GM18868 (cell line): ENCODE results near the gene TECTB.
A peak's percentile ranks its signal among the peaks of the same experiment; 100 is the strongest.

Experiments used
- ATAC-seq: cut with Tn5 transposase; IDR thresholded peaks from one replicate; pipeline ENCODE4 v1.9.1; 2021; ENCODE audit warnings: mild to moderate bottlenecking, moderate library complexity; ENCODE audit not compliant: unreplicated experiment

Gene TECTB

DNA sequence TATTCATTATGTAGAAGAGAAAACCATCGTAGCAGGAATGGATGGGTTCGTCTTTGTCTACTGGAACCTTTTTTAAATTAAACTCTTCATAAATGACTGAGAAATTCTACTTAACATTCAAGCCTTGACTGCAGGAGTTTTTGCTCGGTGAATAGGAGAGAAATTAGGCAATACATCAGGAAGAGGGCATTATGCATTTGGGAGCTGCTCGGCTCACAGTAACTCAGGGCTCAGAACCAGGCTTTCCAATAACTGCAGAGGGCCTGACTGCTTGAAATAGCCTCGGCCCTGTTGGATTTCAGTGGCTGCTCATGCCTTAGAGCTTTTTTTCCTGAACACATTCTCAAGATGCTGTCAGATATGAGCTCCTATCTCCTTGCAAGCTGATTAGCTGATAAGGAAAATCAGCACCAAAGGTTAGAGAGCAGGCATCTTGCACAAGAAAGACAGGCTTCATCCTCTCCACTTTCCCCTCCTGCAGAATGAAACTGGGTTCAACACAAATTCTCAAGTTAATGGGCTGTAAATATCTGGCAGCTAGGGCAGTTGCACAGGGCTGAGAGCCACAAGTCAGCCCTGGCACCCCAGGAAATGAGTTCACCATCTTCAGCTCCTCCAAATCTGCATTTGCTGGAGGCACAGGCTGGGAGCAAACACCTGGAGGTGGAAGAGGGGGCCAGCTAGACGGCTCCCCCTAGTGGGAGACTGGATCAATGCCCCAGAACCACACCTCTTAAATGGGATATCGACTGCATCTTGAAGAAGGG is 24.3 kb downstream of the TECTB start:
- ATAC-seq, result peak; percentile 81

DNA sequence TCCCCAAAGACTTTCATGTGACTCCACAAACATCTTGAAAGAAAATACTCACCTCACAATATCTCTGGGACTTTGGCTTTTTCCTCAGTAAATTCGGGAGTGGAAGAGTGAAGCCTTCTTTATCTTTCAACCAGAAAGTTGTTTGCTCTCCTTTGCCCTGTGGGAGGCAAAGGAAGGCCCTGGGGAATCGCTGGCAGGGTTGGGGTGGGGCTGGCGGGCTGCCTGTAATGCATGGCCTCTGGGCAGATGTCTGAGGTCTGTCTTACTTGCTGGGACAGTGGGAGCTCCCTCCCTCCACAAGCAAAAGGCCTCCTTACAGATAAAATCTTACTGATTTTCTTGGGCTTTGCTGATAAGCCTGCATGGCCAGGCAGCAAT is 24.9 kb downstream of the TECTB start:
- no peak for ATAC-seq

GRCh38 chr10:112311481-112311880 is 28.3 kb downstream of the TECTB start:
- ATAC-seq, result no peak

DNA sequence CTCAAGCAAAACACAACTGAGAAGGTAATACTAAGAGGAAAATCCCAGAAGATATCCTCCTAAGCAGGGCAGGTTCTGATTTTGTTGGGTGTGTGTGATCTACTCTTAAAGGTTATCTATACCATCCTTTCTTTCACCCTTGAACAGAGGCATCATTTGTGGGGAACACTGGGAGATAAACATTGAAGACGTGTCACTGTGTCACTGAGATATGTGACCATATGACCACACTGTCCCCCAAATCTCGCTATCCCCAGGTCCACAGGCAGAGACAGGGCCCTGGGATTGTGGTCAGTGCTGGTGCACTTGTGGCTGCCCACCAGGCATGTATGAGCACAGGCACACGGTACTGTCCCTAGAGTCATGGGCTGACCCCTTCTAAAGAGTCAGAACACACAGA is 30.0 kb downstream of the TECTB start:
- ATAC-seq, result no peak

GRCh38 chr10:112313911-112314310 is 30.7 kb downstream of the TECTB start:
- no peak for ATAC-seq

DNA sequence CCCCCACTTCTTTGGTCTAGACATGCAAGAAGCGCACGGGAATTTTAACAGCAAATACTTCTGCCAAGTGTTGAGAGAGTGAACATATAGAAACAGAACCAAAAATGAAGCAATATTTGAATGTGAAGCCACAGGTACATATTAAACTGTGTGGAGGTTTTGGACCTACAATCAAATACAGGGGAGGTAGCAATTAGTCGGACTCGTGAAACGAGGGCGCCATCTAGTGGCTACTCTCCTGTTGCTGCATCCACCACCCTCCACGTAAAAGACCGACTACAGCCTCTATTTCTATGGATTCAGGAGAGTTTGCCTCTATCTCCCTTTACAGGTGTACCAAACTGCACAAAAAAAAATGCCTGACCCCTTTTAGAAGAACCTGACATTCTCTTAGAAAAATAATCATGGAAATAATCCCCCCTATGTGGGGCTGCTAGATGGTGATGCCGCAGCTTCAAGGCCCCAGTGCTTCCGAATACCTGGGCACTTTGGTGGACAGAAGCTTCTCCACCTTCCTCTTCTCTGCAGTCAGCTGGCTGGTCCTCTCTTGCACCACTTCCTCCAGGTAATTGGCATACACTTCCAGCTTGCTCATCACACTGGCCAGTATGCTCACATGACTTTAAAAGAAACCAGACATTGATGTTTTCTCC is 31.7 kb downstream of the TECTB start:
- ATAC-seq, result peak; percentile 89

DNA sequence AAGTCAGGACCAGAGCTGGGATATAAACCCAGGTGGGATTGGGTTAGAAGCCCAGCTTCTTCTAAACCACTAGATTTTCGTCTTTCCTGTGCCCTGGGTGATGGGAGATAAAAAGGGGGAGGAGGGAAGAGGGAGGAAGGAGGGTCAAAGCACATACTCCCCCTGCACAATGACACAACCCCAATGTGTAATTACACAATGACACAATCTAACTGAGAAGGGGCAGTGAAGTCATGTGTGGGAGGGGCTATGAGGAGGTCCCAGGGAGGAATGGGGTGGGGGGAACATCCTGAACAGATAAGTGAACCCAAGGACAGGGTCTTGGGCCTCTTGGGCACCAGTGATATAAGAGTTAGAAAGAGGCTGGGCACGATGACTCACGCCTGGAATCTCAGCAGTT is 44.5 kb downstream of the TECTB start:
- ATAC-seq, result no peak

- ATAC-seq, result no peak
Observed at GRCh38 chr10:112330162-112330561, 47.0 kb downstream of the TECTB start.

DNA sequence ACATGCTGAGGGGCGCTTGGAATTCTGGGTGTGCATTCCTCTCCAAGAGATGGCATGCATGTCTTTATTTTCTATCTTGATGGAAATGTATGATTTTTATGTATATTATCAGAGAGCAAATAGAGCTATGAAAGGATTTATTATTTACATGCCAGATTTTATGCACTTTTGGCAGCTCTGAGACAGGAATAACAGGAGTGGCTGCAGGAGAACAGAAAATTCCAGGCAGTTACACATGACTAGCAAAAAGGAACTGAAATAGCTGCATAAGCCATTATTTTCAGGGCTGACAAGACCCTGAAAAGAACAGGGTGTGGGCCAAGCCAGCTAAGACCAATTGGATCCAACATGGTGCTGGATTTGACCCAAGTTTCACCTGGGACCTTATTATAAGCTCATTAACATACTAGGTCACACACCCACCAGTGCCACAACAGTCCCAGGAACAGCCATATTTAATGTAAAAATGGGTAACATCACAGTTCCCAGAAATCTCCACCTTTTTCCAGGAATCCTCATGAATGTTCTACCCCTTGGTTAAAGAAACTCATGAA is 47.5 kb downstream of the TECTB start:
- ATAC-seq, result no peak

DNA sequence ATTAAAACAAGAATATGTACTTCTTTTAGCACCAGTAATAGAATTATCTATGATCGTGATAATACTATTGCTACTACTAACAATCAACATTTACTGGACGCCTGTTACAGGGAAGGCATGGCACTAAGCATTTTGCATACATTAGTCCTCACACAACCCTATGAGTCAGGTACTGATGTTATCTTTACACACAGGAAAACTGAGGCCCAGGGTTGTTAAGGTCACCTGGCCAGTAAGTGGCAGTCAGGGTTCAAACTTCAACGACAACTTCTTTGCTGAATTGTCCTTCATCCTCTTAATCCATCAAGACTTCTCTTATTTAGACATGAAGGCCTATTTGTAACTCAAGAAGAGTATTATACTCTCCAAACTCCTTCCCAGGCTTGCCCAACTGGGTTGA is 48.8 kb downstream of the TECTB start:
- no peak for ATAC-seq

GRCh38 chr10:112332509-112333228 is 49.5 kb downstream of the TECTB start:
- ATAC-seq, result no peak

GRCh38 chr10:112333452-112333851 is 50.3 kb downstream of the TECTB start:
- no peak for ATAC-seq

DNA sequence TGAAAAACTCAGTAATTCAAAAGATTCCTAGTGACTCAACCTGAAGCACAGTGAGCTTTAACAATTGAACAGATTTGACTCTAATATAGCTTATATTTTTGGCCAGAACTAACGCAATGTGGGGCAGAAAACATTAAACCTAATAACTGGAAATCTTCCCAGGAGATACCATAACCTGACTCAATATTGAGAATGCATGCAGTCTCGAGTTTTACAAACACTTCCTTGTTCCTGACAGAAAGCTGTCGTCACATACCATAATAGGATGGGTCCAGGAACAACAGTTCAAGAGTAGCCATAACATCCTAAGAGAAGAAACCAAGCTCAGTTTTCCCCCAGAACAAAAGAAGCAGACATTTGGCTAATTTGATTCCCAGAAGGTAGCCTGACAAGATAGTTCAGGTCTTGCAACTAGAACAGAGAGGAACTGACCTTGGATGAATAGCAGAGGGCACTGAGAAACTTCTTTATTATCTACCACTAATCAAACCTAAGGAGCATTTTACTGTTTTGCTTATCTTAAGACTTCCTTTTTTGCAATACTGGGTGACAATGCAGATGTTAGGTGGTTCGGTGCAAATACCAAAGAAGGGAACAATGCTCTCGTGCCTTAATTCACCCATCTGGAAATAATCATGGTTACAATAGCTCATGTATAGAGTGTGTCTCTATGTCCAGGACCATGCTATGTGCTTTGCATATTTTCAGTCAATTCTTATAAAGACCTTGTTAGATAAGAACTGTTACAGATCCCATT is 52.1 kb downstream of the TECTB start:
- no peak for ATAC-seq

GRCh38 chr10:112335868-112336265 is 52.7 kb downstream of the TECTB start:
- no peak for ATAC-seq

- ATAC-seq, result no peak
Observed at GRCh38 chr10:112336556-112337201, 53.5 kb downstream of the TECTB start.

GRCh38 chr10:112338957-112339356 is 55.8 kb downstream of the TECTB start:
- no peak for ATAC-seq

GRCh38 chr10:112340601-112341000 is 57.4 kb downstream of the TECTB start:
- no peak for ATAC-seq

DNA sequence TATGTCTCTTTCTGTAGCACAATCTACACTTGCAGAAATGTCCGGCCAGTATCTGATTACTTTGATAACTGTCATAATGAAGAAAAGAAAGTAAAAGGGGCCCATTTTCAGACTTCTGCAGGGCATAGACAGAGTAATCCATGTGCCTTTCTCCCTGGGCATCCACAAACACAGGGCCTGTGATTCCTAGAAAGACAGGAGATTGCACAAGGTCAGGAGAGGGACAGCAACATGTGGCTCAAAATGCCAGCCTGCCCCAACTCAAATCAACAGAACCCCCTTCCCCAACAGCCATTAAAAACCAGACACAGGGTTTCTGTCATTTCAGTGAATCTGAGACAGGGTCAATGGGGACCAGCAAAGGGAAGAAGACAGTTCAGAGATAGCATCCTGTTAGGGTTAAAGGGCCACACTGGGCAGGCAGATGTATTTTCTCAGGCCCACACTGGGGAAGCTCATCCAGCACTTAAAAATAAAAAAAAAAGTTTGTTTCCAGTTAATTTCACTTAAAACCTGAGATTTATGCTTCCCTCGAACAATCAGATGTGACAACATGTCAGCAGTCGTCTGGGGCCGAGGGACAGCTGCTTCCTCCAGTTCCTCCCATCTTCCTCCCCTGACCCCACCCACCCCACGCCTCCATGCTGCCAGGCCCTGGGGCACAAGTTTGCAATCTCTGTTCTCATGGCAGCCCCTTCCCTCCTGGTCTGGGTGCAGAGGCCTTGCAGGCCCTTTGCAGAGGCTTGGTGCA is 60.0 kb downstream of the TECTB start:
- no peak for ATAC-seq

DNA sequence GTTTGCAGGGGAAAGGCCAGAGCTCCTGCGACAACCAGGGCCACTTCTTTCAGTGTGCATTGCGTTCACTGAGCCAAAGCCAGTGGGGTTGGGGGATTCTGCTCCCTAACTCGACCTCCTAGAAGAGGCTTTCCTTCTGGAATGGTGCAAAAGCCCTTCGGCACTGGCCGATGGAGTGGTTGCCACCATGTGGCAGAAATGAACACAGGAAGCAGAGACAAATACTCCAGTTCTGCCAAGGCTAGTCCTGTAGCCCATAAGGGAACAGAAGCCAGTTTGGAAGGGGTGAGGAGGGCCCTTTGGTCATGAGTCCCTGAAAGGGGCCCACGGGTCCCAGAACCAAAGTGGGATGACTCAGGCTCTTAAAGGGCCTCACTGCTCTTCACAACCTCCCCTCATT is 61.1 kb downstream of the TECTB start:
- ATAC-seq, result no peak

- no peak for ATAC-seq
Observed at GRCh38 chr10:112345202-112345601, 62.0 kb downstream of the TECTB start.
